Upper lobe of left lung (tissue), 4 donors: ENCODE measurements around the gene CNTNAP2.

Experiments
- CTCF ChIP-seq, 6 experiments: fragments of 450-650 bp in 4 of 6; fragments of 200-600 bp in 2 of 6; sonication (generic) in 2 of 6; IDR thresholded peaks; one replicate each; pipeline ENCODE4 v1.5.1; 2016 to 2019; ENCODE audit warnings: antibody characterized with exemption in 6 of 6
- EP300 ChIP-seq, 4 donors: sonication (generic); formaldehyde crosslinking; IDR thresholded peaks; one replicate each; pipeline ENCODE4 v1.5.1; 2017; ENCODE audit warnings: antibody characterized with exemption in 4 of 4, control low read depth in 2 of 4
- POLR2A ChIP-seq, 4 donors: fragments of 450-650 bp; IDR thresholded peaks; one replicate each; pipeline ENCODE4 v1.5.1; 2016 to 2017; ENCODE audit warnings: antibody characterized with exemption in 4 of 4, mild to moderate bottlenecking in 2 of 4
- POLR2AphosphoS5 ChIP-seq, 2 donors: sonication (generic); formaldehyde crosslinking; IDR thresholded peaks; one replicate each; pipeline ENCODE4 v1.5.1; 2017; ENCODE audit warnings: antibody characterized with exemption in 2 of 2

- TF ChIP-seq POLR2A (IDR thresholded peaks at IDR 0.05) (no peak), CTCF (IDR thresholded peaks at IDR 0.05) (no peak), EP300 (IDR thresholded peaks at IDR 0.05) (no peak), POLR2AphosphoS5 (IDR thresholded peaks at IDR 0.05) (no peak)
These were observed 1315.5 kb downstream of the CNTNAP2 start for GRCh38 chr7:147432079-147432478.
